ENCODE data around the gene RILPL1.

DNA sequence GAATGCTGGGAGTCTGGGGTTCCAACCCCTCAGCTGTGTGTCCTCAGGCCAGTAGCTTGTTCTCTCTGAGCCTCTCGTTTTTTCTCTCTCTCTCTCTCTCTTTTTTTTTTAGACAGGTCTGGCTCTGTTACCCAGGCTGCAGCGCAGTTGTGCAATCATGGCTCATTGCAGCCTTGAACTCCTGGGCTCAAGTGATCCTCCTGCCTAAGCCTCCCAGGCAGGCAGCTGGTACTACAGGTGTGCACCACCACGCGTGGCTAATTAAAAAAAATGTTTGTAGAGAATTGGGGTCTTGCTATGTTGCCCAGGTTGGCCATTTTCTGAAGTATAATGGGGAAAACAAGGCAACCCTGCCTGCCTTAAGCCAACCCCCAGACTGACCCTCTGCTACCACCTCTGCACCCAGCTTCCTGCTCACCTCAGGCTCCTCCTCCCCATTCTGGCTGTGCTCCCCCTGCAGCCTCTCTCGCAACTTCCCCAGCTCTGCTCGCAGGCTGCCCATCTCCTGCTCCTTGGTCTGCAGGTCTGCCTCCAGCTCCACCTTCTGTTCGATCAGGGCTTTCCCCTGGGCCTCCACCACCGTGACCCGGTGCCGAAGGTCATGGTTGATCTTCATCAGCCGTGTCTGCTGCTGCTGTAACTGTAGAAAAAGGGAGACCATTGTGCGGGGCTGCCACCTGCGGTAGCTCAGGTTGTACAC lies 35.2 kb downstream of the RILPL1 start:
- TF ChIP-seq, protein P1, sequence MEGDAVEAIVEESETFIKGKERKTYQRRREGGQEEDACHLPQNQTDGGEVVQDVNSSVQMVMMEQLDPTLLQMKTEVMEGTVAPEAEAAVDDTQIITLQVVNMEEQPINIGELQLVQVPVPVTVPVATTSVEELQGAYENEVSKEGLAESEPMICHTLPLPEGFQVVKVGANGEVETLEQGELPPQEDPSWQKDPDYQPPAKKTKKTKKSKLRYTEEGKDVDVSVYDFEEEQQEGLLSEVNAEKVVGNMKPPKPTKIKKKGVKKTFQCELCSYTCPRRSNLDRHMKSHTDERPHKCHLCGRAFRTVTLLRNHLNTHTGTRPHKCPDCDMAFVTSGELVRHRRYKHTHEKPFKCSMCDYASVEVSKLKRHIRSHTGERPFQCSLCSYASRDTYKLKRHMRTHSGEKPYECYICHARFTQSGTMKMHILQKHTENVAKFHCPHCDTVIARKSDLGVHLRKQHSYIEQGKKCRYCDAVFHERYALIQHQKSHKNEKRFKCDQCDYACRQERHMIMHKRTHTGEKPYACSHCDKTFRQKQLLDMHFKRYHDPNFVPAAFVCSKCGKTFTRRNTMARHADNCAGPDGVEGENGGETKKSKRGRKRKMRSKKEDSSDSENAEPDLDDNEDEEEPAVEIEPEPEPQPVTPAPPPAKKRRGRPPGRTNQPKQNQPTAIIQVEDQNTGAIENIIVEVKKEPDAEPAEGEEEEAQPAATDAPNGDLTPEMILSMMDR (IDR thresholded peaks at IDR 0.05; ENCODE audit: low read depth, low read length) = peak; percentile 1
- TF ChIP-seq, protein P2, sequence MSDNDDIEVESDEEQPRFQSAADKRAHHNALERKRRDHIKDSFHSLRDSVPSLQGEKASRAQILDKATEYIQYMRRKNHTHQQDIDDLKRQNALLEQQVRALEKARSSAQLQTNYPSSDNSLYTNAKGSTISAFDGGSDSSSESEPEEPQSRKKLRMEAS (IDR thresholded peaks at IDR 0.05; ENCODE audit: low read depth, low read length) = no peak
- no peak for TF ChIP-seq POLR2A (IDR thresholded peaks at IDR 0.05; ENCODE audit: extremely low read depth, insufficient read length)
- TF ChIP-seq MYC (IDR thresholded peaks at IDR 0.05; ENCODE audit: low read depth, low read length) = no peak
